Left lung (tissue), 10 donors: ENCODE results near the gene C2orf15. TPM values are rescaled to one million over a fixed set of nuclear protein-coding genes. Genes with fewer than 3 reads are reported as not detected.

Experiments used
- ATAC-seq: fragments of 200-7000 bp; cut with Tn5 transposase; one replicate; pipeline ENCODE4 v1.9.1; 2020; ENCODE audit warnings: moderate library complexity
- DNase-seq, 4 donors: peaks; one replicate each; pipeline ENCODE4 v3.0.0-alpha.2; 2013 to 2020
- H3K27ac ChIP-seq, 2 donors: fragments of 200-600 bp; sonication (generic) in 1 of 2; one replicate each; pipeline versions ENCODE4 v1.5.0 to v1.8.0; 2020 to 2021
- H3K27me3 ChIP-seq, 2 donors: fragments of 200-600 bp; sonication (generic) in 1 of 2; one replicate each; pipeline versions ENCODE4 v1.5.0 to v1.8.0; 2020 to 2021
- H3K36me3 ChIP-seq, 2 donors: fragments of 200-600 bp; sonication (generic) in 1 of 2; one replicate each; pipeline versions ENCODE4 v1.5.0 to v1.8.0; 2020 to 2021
- H3K4me1 ChIP-seq, 2 donors: fragments of 200-600 bp; one replicate each; pipeline ENCODE4 v1.8.0; 2021
- H3K4me3 ChIP-seq, 2 donors: fragments of 200-600 bp; sonication (generic) in 1 of 2; one replicate each; pipeline versions ENCODE4 v1.5.0 to v1.8.0; 2020 to 2021; ENCODE audit warnings: mild to moderate bottlenecking in 1 of 2
- H3K9me3 ChIP-seq, 2 donors: fragments of 200-600 bp; sonication (generic) in 1 of 2; one replicate each; pipeline versions ENCODE4 v1.5.0 to v1.8.0; 2020 to 2021
- CTCF ChIP-seq, 2 donors: fragments of 200-600 bp; sonication (generic) in 1 of 2; IDR thresholded peaks; one replicate each; pipeline versions ENCODE4 v1.5.0 to v1.8.0; 2021; ENCODE audit warnings: antibody characterized with exemption in 2 of 2
- intact Hi-C, 2 donors: fragments of 100-400 bp; cut with DNase I; formaldehyde crosslinking; loops; one replicate each; pipeline versions ENCODE4 v1.11.2 to v1.14.2; 2022
- polyA plus RNA-seq, 6 donors: library from polyadenylated mRNA; unstranded; fragments of 120-200 nt; gene quantifications; one replicate each; pipeline ENCODE4 v1.2.1, GENCODE V29; 2013; ENCODE audit not compliant: insufficient read length in 6 of 6
- total RNA-seq, 2 donors: library from RNA; stranded (reverse); fragmentation: NEBNext Ultra II Directional; extraction: Animal tissue kit (Norgen Biotek cat#: 25700); gene quantifications; one replicate each; pipeline ENCODE4 v1.2.1, GENCODE V29; 2021
- donor health status: DM: no; HTN: yes; CAD: no.
- donor health status: DM: no; HTN: no; CAD: no.

The C2orf15 gene
- total and polyA plus RNA-seq, 8 donors, result 3.4 to 8.7 (median 7.3) TPM

GRCh38 chr2:99166218-99166617 lies 24.7 kb downstream of the C2orf15 start:
- no peaks in the 10 kb centered on the region for H3K9me3 ChIP-seq
- TF ChIP-seq CTCF (IDR thresholded peaks at IDR 0.05), result no peak
- no peaks in the 10 kb centered on the region for H3K4me1 ChIP-seq
- ATAC-seq (peak; percentile 99), DNase-seq (peak in 1 of 4 donors; percentile 45)
- no peak overlapping the region for H3K27ac ChIP-seq
- intact Hi-C loops, result no loop called here
- H3K27me3 ChIP-seq, result no peaks in the 10 kb centered on the region
- peaks cover 4 to 79% of the 10 kb centered on the region in 2 donors for H3K36me3 ChIP-seq
- H3K4me3 ChIP-seq, result no peak overlapping the region

- intact Hi-C loops, result no loop called here
- DNase-seq (no peak), ATAC-seq (no peak)
- H3K27ac ChIP-seq, result no peak overlapping the region
- no peak for TF ChIP-seq CTCF (IDR thresholded peaks at IDR 0.05)
- no peaks in the 10 kb centered on the region for H3K4me1 ChIP-seq
- peaks cover 4 to 88% of the 10 kb centered on the region in 2 donors for H3K36me3 ChIP-seq
- no peaks in the 10 kb centered on the region for H3K9me3 ChIP-seq
- no peak overlapping the region for H3K4me3 ChIP-seq
- no peaks in the 10 kb centered on the region for H3K27me3 ChIP-seq
These were observed 28.0 kb downstream of the C2orf15 start for GRCh38 chr2:99169534-99169933.

GRCh38 chr2:99171377-99172140 lies 30.1 kb downstream of the C2orf15 start:
- no peaks in the 10 kb centered on the region for H3K27me3 ChIP-seq
- H3K9me3 ChIP-seq, result no peaks in the 10 kb centered on the region
- ATAC-seq (no peak), DNase-seq (no peak)
- intact Hi-C loops, result no loop called here
- no peaks in the 10 kb centered on the region for H3K4me1 ChIP-seq
- H3K36me3 ChIP-seq, result peaks cover 4 to 72% of the 10 kb centered on the region in 2 donors
- no peak for TF ChIP-seq CTCF (IDR thresholded peaks at IDR 0.05)
- no peak overlapping the region for H3K4me3 ChIP-seq
- no peak overlapping the region for H3K27ac ChIP-seq

GRCh38 chr2:99180755-99181623 lies 39.5 kb downstream of the C2orf15 start, which contains the start of the genes MITD1 and MRPL30:
TSS of gene MITD1 (minus strand) at chr2:99181058. CDS start at chr2:99180981, 77 bp downstream.
TSS of gene MRPL30 (plus strand) at chr2:99181184. CDS start at chr2:99186204, 5,020 bp downstream.
- Histone ChIP-seq H3K27ac (peak within 1 kb of the TSS; percentile 78 to 88), H3K4me3 (peak within 1 kb of the TSS; percentile 79 to 87), H3K27me3 (no peaks in the 10 kb centered on the region), H3K36me3 (no peaks in the 10 kb centered on the region), H3K9me3 (no peaks in the 10 kb centered on the region), H3K4me1 (peaks cover 23 to 51% of the 10 kb centered on the region in 2 donors)
- ATAC-seq (peak; percentile 97), DNase-seq (peak; percentile 93 to 96 (median 94))
- TF ChIP-seq CTCF (IDR thresholded peaks at IDR 0.05), result no peak
- intact Hi-C loops, result loop anchor here in 1 of 2 donors (10.0 kb wide), 1 partner anchor 154 kb away; the partner anchor contains the start of genes EIF5B and TXNDC9
